DOHH2 (cell line): Measurements from ENCODE around the gene SYNPO2.

Source experiments
- H3F3A ChIP-seq: fragments of 200-600 bp; sonication (generic), shearing (Covaris generic); 2 replicates; pipeline ENCODE4 v1.6.0; 2016; ENCODE audit warnings: antibody characterized with exemption, mild to moderate bottlenecking; ENCODE audit not compliant: control insufficient read depth, insufficient read depth
- H3K27ac ChIP-seq: fragments of 200-600 bp; sonication (generic); 2 replicates; pipeline ENCODE4 v1.5.1; 2014; ENCODE audit warnings: low read depth, mild to moderate bottlenecking, low read length, moderate library complexity
- H3K27me3 ChIP-seq: fragments of 200-600 bp; sonication (generic); 2 replicates; pipeline ENCODE4 v1.6.1; 2014; ENCODE audit warnings: mild to moderate bottlenecking, low read length, mixed read lengths; ENCODE audit not compliant: control insufficient read depth
- H3K36me3 ChIP-seq: fragments of 200-600 bp; sonication (generic); 2 replicates; pipeline ENCODE4 v1.6.1; 2014; ENCODE audit warnings: mild to moderate bottlenecking, low read length, moderate library complexity, mixed read lengths; ENCODE audit not compliant: control insufficient read depth
- H3K4me1 ChIP-seq: fragments of 200-600 bp; sonication (generic); 2 replicates; pipeline ENCODE4 v1.6.1; 2014; ENCODE audit warnings: mild to moderate bottlenecking, low read length, mixed read lengths; ENCODE audit not compliant: control insufficient read depth
- H3K4me2 ChIP-seq: fragments of 200-600 bp; sonication (generic); 2 replicates; pipeline ENCODE4 v1.6.0; 2014; ENCODE audit warnings: mild to moderate bottlenecking, low read length, moderate library complexity
- H3K4me3 ChIP-seq: fragments of 200-600 bp; sonication (generic); 2 replicates; pipeline ENCODE4 v1.5.1; 2014; ENCODE audit warnings: mild to moderate bottlenecking, low read length, mixed read lengths
- H3K79me2 ChIP-seq: fragments of 200-600 bp; sonication (generic); 2 replicates; pipeline ENCODE4 v1.6.1; 2014; ENCODE audit warnings: mild to moderate bottlenecking, low read length, mixed read lengths; ENCODE audit not compliant: control insufficient read depth
- H3K9me2 ChIP-seq: fragments of 200-600 bp; sonication (generic); replicated peaks from 2 replicates; pipeline ENCODE4 v1.6.1; 2014; ENCODE audit warnings: mild to moderate bottlenecking, low read length, mixed read lengths; ENCODE audit not compliant: control insufficient read depth
- H3K9me3 ChIP-seq: fragments of 200-600 bp; sonication (generic); 2 replicates; pipeline ENCODE4 v1.6.1; 2014; ENCODE audit warnings: antibody characterized with exemption, low read length, mixed read lengths; ENCODE audit not compliant: control insufficient read depth, insufficient read depth
- H4K20me1 ChIP-seq: fragments of 200-600 bp; sonication (generic); 2 replicates; pipeline ENCODE4 v1.6.0; 2014; ENCODE audit warnings: low read depth, mild to moderate bottlenecking, antibody characterized with exemption, low read length, moderate library complexity; ENCODE audit not compliant: control insufficient read depth, insufficient read depth
- CTCF ChIP-seq: fragments of 200-600 bp; sonication (generic); IDR thresholded peaks from one replicate; pipeline ENCODE4 v1.5.1; 2014; ENCODE audit warnings: antibody characterized with exemption, mild to moderate bottlenecking, low read depth, low read length; ENCODE audit not compliant: poor library complexity, severe bottlenecking
- EZH2phosphoT487 ChIP-seq: fragments of 200-600 bp; sonication (generic); IDR thresholded peaks from 2 replicates; pipeline ENCODE4 v1.6.1; 2017; ENCODE audit warnings: borderline replicate concordance, mild to moderate bottlenecking, antibody characterized with exemption, low read length, moderate library complexity, mixed read lengths

SYNPO2 gene

GRCh38 chr4:119100655-119101054 is 212.0 kb downstream of the SYNPO2 start:
- Histone ChIP-seq H3K9me3 (no peaks in the 10 kb centered on the region), H3K9me2 (no peaks in the 10 kb centered on the region), H3K27me3 (no peaks in the 10 kb centered on the region), H4K20me1 (no peaks in the 10 kb centered on the region), H3K27ac (no peak overlapping the region), H3K4me1 (peaks cover 42% of the 10 kb centered on the region), H3K4me2 (no peak overlapping the region), H3K79me2 (no peaks in the 10 kb centered on the region), H3F3A (no peaks in the 10 kb centered on the region), H3K36me3 (no peaks in the 10 kb centered on the region), H3K4me3 (no peak overlapping the region)
- TF ChIP-seq CTCF (no peak), EZH2phosphoT487 (no peak)

GRCh38 chr4:119103263-119103662 is 214.6 kb downstream of the SYNPO2 start:
- H3K4me2 ChIP-seq: no peak overlapping the region
- no peaks in the 10 kb centered on the region for H3K36me3 ChIP-seq
- no peaks in the 10 kb centered on the region for H3K27me3 ChIP-seq
- H3K9me2 ChIP-seq: no peaks in the 10 kb centered on the region
- H3K27ac ChIP-seq: no peak overlapping the region
- peaks cover 30% of the 10 kb centered on the region for H3K4me1 ChIP-seq
- TF ChIP-seq CTCF (no peak), EZH2phosphoT487 (no peak)
- no peaks in the 10 kb centered on the region; the same call in 1 of the 2 replicates for H3K9me3 ChIP-seq
- H3K79me2 ChIP-seq: no peaks in the 10 kb centered on the region
- H4K20me1 ChIP-seq: no peaks in the 10 kb centered on the region
- H3F3A ChIP-seq: no peaks in the 10 kb centered on the region
- no peak overlapping the region for H3K4me3 ChIP-seq

- Histone ChIP-seq H3K9me3 (no peaks in the 10 kb centered on the region; the same call in 1 of the 2 replicates), H3K36me3 (no peaks in the 10 kb centered on the region), H3K27ac (no peak overlapping the region), H3K27me3 (no peaks in the 10 kb centered on the region), H4K20me1 (no peaks in the 10 kb centered on the region), H3K4me3 (no peak overlapping the region), H3F3A (no peaks in the 10 kb centered on the region), H3K9me2 (no peaks in the 10 kb centered on the region), H3K79me2 (no peaks in the 10 kb centered on the region), H3K4me2 (no peak overlapping the region), H3K4me1 (peaks cover 26% of the 10 kb centered on the region)
- TF ChIP-seq EZH2phosphoT487 (no peak), CTCF (no peak)
Measured at GRCh38 chr4:119104644-119105273, 216.1 kb downstream of the SYNPO2 start.
